ACC112 (cell line): Measurements from ENCODE around the gene ARHGEF33.
A peak's percentile ranks its signal among the peaks of the same experiment; 100 is the strongest.

Experiments used
- H2AFZ ChIP-seq: fragments of 200-600 bp; sonication (generic); one replicate; pipeline ENCODE4 v1.6.0; 2017; ENCODE audit warnings: antibody characterized with exemption, low read length; ENCODE audit not compliant: unreplicated experiment
- H3K27ac ChIP-seq: fragments of 200-600 bp; sonication (generic); 2 replicates; pipeline ENCODE4 v1.5.1; 2014; ENCODE audit warnings: low read depth, mild to moderate bottlenecking, antibody characterized with exemption, low read length, moderate library complexity
- H3K27me3 ChIP-seq: fragments of 200-600 bp; sonication (generic); 2 replicates; pipeline ENCODE4 v1.6.1; 2014; ENCODE audit warnings: mild to moderate bottlenecking, antibody characterized with exemption, low read length, moderate library complexity, mixed read lengths; ENCODE audit not compliant: insufficient read depth
- H3K36me3 ChIP-seq: fragments of 200-600 bp; sonication (generic); 2 replicates; pipeline ENCODE4 v1.6.1; 2016; ENCODE audit warnings: mild to moderate bottlenecking, antibody characterized with exemption, low read length, moderate library complexity, mixed read lengths; ENCODE audit not compliant: insufficient read depth
- H3K4me1 ChIP-seq: fragments of 200-600 bp; sonication (generic); one replicate; pipeline ENCODE4 v1.6.1; 2016; ENCODE audit warnings: low read length, mixed read lengths; ENCODE audit not compliant: insufficient read depth, unreplicated experiment, control insufficient read depth
- H3K4me3 ChIP-seq: fragments of 200-600 bp; sonication (generic); 2 replicates; pipeline ENCODE4 v1.5.1; 2014; ENCODE audit warnings: mild to moderate bottlenecking, low read depth, low read length
- H3K79me2 ChIP-seq: fragments of 200-600 bp; sonication (generic); one replicate; pipeline ENCODE4 v1.6.0; 2016; ENCODE audit warnings: low read length; ENCODE audit not compliant: control insufficient read depth, unreplicated experiment, insufficient read depth

The ARHGEF33 gene

DNA sequence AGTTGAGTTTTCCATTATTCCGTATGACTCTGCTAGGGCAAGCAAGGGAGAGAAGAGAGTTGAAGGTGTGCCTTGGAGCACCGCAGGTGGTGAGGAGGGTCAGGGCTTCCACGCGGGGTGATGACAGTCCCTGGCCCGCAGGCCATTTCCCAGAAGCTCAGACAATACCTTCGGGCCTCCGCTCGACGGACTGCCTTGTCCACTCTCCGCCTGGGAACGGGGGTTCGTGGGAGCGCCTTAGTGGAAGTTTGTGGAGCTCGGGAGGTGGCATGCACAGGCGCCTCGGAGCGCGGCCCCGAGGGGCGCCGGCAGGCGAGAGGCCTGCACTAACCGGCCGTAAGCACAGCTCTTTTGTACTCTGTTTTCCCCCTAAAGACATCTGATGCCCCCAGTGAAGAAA is 69.8 kb downstream of the ARHGEF33 start:
- peaks cover 9% of the 10 kb centered on the region for H3K4me1 ChIP-seq
- no peaks in the 10 kb centered on the region for H3K36me3 ChIP-seq
- H3K27me3 ChIP-seq = no peaks in the 10 kb centered on the region
- H3K4me3 ChIP-seq = peak overlapping the region; percentile 87
- H3K27ac ChIP-seq = no peak overlapping the region
- no peaks in the 10 kb centered on the region for H3K79me2 ChIP-seq
- peak overlapping the region; percentile 90 for H2AFZ ChIP-seq

DNA sequence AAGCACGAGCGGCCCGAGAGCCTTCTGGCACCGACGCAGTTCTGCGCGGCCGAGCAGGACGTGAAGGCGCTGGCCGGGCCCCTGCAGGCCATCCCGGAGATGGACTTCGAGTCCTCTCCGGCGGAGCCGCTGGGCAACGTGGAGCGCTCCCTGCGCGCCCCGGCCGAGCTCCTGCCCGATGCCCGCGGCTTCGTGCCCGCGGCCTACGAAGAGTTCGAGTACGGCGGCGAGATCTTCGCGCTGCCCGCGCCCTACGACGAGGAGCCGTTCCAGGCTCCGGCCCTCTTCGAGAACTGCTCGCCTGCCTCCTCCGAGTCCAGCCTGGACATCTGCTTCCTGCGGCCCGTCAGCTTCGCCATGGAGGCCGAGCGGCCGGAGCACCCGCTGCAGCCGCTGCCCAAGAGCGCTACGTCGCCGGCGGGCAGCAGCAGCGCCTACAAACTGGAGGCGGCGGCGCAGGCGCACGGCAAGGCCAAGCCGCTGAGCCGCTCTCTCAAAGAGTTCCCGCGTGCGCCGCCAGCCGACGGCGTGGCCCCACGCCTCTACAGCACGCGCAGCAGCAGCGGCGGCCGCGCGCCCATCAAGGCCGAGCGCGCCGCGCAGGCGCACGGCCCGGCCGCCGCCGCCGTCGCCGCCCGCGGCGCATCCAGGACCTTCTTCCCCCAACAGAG is 70.4 kb downstream of the ARHGEF33 start:
- H2AFZ ChIP-seq = peak overlapping the region; percentile 99
- peak overlapping the region; percentile 87 for H3K4me3 ChIP-seq

DNA sequence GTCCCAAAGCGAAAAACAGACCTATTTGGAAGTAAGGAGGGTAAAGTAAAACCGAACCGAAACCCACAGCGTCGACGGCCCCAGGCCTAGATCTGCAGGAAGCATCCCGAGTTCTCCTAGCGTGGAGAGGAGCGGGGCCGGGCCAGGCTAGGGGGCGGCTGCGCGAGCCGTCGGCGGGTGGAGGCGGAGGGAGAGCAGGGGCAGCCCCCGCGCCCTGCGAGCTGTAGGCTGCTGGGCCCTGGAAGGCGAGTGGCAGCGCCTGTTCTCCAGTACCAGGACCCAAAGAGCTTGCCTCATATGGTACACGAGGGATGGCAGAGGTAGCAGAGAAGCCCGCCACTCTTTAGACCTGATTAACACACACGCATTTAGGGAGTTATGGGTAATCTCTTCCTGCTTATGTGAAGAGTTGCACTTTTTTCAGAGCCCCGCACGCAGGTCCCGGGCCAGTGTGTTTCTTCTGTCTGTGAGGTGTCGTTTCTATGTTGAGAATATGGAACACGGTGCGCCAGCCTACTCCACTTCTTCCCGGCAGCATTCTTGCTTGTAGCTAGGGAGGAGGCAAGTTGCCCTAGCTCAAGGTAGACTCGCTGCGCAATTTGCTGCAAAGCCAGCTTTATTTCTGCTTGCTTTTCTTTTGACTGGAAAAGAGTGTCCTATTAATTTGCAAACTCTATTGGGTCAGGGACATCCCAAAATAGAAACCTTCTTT is 71.1 kb downstream of the ARHGEF33 start:
- Histone ChIP-seq H3K27me3 (no peaks in the 10 kb centered on the region), H2AFZ (peak overlapping the region; percentile 99), H3K27ac (no peak overlapping the region), H3K79me2 (no peaks in the 10 kb centered on the region), H3K4me1 (peaks cover 9% of the 10 kb centered on the region), H3K36me3 (no peaks in the 10 kb centered on the region), H3K4me3 (peak overlapping the region; percentile 87)

More for the DNA sequence above, 70.4 kb downstream of the ARHGEF33 start:
- no peaks in the 10 kb centered on the region for H3K27me3 ChIP-seq
- H3K79me2 ChIP-seq = no peaks in the 10 kb centered on the region
- peaks cover 9% of the 10 kb centered on the region for H3K4me1 ChIP-seq
- H3K36me3 ChIP-seq = no peaks in the 10 kb centered on the region
- no peak overlapping the region for H3K27ac ChIP-seq

DNA sequence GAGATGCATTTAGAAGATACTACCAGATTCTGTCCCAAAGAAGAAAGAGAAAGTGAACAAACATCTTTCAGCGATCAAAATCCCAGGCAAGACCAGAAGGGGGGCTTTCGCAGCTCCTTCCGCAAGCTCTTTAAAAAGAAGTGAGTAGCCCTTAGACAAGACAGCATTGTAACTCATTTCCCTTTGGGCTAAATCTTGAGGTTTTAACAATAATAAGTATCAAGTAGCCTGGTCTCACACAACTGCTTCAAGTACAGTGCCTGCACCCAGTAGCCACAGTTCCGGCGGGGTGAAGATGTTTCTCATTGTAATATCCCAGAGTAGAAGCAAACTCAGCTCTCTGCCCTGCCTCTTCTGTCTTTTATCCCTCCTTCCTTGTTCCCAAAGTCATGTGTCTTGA is 76.3 kb downstream of the ARHGEF33 start:
- Histone ChIP-seq H3K36me3 (peaks cover 8% of the 10 kb centered on the region; the same call in 1 of the 2 replicates), H3K4me3 (no peak overlapping the region), H2AFZ (no peak overlapping the region), H3K27ac (no peak overlapping the region), H3K4me1 (peaks cover 2% of the 10 kb centered on the region), H3K27me3 (no peaks in the 10 kb centered on the region), H3K79me2 (no peaks in the 10 kb centered on the region)

DNA sequence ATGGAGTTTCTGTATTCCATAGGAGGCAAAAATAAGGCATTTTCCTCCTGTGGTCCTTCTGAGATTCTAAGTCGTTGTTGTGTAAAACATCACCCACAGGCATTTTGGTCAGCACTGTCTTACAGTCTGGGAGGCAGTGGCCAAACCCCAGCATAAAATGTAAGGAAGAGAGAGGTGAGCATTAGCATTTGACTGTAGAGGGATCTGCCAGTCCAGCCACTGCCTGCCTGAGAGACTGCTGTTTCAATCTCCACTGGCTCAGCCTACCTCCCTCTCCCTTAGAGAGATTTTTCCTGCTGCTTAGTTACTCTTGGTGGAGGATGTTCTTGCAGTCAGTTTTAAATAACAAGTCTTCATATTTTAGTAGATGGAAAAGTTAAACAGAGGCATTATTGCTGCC is 77.0 kb downstream of the ARHGEF33 start:
- H3K4me1 ChIP-seq = no peaks in the 10 kb centered on the region
- H3K4me3 ChIP-seq = no peak overlapping the region
- H3K27me3 ChIP-seq = no peaks in the 10 kb centered on the region
- H3K27ac ChIP-seq = no peak overlapping the region
- no peaks in the 10 kb centered on the region for H3K79me2 ChIP-seq
- peaks cover 8% of the 10 kb centered on the region; the same call in 1 of the 2 replicates for H3K36me3 ChIP-seq
- no peak overlapping the region for H2AFZ ChIP-seq

DNA sequence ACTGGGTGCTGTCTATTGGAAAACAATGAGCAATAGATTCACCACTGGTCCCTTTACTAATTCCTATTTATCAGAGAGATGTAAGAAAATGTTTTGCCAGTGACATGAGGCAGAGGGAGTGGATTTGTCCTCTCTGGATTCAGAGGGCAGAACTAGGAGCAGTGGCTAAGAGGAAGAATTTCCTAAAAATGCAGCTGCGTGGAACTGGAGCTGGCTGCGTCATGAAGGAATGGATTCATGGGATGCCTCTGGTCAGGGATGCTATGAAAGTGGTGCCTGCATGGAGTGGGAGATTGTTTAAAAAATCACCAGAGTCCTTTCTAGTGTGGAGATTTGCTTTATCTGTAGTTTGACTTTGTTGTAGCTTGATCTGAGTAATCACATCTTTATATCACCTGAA is 78.3 kb downstream of the ARHGEF33 start:
- no peak overlapping the region for H3K4me3 ChIP-seq
- no peak overlapping the region for H3K27ac ChIP-seq
- no peaks in the 10 kb centered on the region for H3K79me2 ChIP-seq
- no peak overlapping the region for H2AFZ ChIP-seq
- H3K4me1 ChIP-seq = no peaks in the 10 kb centered on the region
- H3K36me3 ChIP-seq = peaks cover 8% of the 10 kb centered on the region; the same call in 1 of the 2 replicates
- no peaks in the 10 kb centered on the region for H3K27me3 ChIP-seq

DNA sequence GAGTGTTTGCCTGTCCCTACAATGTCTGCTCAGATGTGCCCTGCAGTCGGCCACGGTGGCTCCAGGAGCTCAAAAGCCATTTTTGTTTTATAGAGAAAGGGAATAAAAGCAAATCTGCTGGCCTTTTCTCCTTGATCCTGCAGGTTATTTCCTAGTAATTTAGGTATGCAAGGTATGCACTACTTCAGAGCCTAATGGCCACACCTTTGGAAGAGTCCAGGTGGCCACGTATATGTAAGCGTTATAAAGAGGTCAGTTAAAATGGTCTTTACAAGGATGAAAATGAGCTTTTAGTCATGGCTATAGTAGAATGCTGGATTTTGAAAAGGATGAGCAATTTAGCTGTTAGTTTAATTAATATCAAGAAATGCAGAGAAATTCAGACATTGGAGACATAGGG is 81.7 kb downstream of the ARHGEF33 start:
- H3K36me3 ChIP-seq = peaks cover 8% of the 10 kb centered on the region; the same call in 1 of the 2 replicates
- H3K4me1 ChIP-seq = no peaks in the 10 kb centered on the region

DNA sequence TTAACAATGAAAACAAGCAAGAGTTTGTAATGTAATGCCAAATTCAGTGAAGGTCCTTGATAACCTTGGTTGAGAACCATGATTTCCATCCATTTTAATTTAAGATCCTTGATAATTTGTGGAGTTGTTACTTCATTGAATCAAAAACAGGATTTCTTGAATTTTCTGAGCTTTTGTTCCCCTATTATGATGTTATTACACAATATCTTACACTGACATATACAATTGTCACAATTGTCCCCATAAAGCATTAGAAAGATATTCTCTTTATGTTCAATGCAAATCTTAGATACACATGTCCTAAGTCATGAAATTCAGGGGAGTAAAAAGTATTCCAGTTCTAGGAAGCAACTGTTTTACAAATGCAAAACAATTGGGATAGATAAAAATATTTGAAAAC is 83.6 kb downstream of the ARHGEF33 start:
- no peaks in the 10 kb centered on the region for H3K79me2 ChIP-seq
- no peak overlapping the region for H2AFZ ChIP-seq
- H3K27ac ChIP-seq = no peak overlapping the region
- H3K4me1 ChIP-seq = no peaks in the 10 kb centered on the region
- H3K4me3 ChIP-seq = no peak overlapping the region
- peaks cover 8% of the 10 kb centered on the region; the same call in 1 of the 2 replicates for H3K36me3 ChIP-seq
- H3K27me3 ChIP-seq = no peaks in the 10 kb centered on the region

More for the DNA sequence above, 81.7 kb downstream of the ARHGEF33 start:
- no peaks in the 10 kb centered on the region for H3K79me2 ChIP-seq
- no peak overlapping the region for H3K27ac ChIP-seq
- H3K27me3 ChIP-seq = no peaks in the 10 kb centered on the region
- no peak overlapping the region for H2AFZ ChIP-seq
- H3K4me3 ChIP-seq = no peak overlapping the region

DNA sequence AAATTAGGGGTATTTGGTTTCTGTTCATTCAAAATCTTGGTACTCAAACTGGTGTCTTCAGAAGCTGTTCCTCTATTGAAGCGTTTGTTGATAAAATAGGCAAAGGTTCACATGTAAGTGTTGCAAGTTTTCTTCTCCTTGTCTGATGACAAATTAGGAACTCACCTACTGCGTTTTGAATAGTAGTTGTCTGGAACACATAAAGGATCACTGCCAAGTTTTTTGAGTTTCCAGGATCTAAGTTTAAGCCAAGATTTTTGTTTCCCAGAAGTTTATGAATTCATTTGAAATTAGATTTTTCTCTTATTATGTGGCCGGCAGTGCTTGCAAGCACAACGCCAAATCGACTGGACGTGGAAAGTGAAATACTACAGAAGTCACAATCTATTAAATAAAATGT is 85.4 kb downstream of the ARHGEF33 start:
- Histone ChIP-seq H3K36me3 (peaks cover 7% of the 10 kb centered on the region; the same call in 1 of the 2 replicates), H2AFZ (no peak overlapping the region), H3K79me2 (no peaks in the 10 kb centered on the region), H3K27ac (no peak overlapping the region), H3K4me3 (no peak overlapping the region), H3K27me3 (no peaks in the 10 kb centered on the region), H3K4me1 (no peaks in the 10 kb centered on the region)

DNA sequence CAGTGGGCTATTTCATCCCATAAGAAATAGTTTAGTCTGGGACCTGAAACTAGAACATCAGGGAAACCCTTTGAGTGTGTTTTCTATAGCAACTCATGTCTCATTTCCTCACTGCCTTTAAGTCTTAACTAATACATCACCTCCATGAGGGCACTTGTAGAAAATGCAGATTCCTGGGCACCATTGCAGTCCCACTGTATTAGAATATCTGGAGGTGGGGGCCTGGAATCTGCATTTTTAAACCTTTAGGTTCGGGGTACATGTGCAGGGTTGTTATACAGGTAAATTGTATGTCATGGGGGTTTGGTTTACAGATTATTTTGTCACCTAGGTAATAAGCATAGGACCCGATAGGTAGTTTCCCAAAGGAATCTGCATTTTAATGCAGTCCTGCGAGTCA is 87.4 kb downstream of the ARHGEF33 start:
- no peak overlapping the region for H3K4me3 ChIP-seq
- no peak overlapping the region for H3K27ac ChIP-seq
- no peaks in the 10 kb centered on the region for H3K27me3 ChIP-seq
- H3K4me1 ChIP-seq = no peaks in the 10 kb centered on the region
- H3K36me3 ChIP-seq = no peaks in the 10 kb centered on the region
- H2AFZ ChIP-seq = no peak overlapping the region
- H3K79me2 ChIP-seq = no peaks in the 10 kb centered on the region
